Ovary (tissue), 9 donors: Measurements from ENCODE around the gene GPR158. TPM values are rescaled to one million over a fixed set of nuclear protein-coding genes. Genes with fewer than 3 reads are reported as not detected.

Experiments
- DNase-seq, 5 donors: peaks; one replicate each; pipeline ENCODE4 v3.0.0-alpha.2; 2019 to 2020
- H3K27ac ChIP-seq, 2 donors: fragments of 200-600 bp; one replicate each; pipeline versions ENCODE4 v1.5.1 to v1.8.0; 2019 to 2022
- H3K27me3 ChIP-seq: fragments of 200-600 bp; one replicate; pipeline ENCODE4 v1.8.0; 2022
- H3K36me3 ChIP-seq: fragments of 200-600 bp; sonication (generic); one replicate; pipeline ENCODE4 v1.5.1; 2019
- H3K4me1 ChIP-seq: one replicate; pipeline ENCODE4 v1.8.1; 2013; ENCODE audit warnings: mild to moderate bottlenecking, moderate library complexity; ENCODE audit not compliant: insufficient read depth
- H3K4me3 ChIP-seq: fragments of 200-600 bp; sonication (generic); one replicate; pipeline ENCODE4 v1.5.1; 2017
- H3K9me3 ChIP-seq, 2 donors: fragments of 200-600 bp in 1 of 2; sonication (generic) in 1 of 2; one replicate each; pipeline versions ENCODE4 v1.5.1 to v1.8.1; 2013 to 2019; ENCODE audit warnings: mild to moderate bottlenecking in 1 of 2, moderate library complexity in 1 of 2
- CTCF ChIP-seq, 3 donors: fragments of 450-650 bp in 2 of 3; fragments of 200-600 bp in 1 of 3; IDR thresholded peaks; one replicate each; pipeline versions ENCODE4 v1.5.1 to v1.8.0; 2016 to 2022; ENCODE audit warnings: antibody characterized with exemption in 3 of 3, mild to moderate bottlenecking in 1 of 3
- EP300 ChIP-seq: sonication (generic); formaldehyde crosslinking; IDR thresholded peaks from one replicate; pipeline ENCODE4 v1.6.1; 2017; ENCODE audit warnings: antibody characterized with exemption
- POLR2A ChIP-seq: fragments of 450-650 bp; IDR thresholded peaks from one replicate; pipeline ENCODE4 v1.6.1; 2017; ENCODE audit warnings: antibody characterized with exemption, mild to moderate bottlenecking, moderate library complexity
- WGBS, 3 donors: extraction: QIAGEN DNeasy Blood & Tissue Kit in 1 of 3; methylation state at CpG; one replicate each; pipeline versions ENCODE4 v1.1.5 to v1.1.7; 2013 to 2017; 5-methylcytosine and 5-hydroxymethylcytosine counted together
- intact Hi-C, 4 donors: fragments of 100-400 bp; cut with DNase I; formaldehyde crosslinking; loops; one replicate each; pipeline versions ENCODE4 v1.11.0 to v1.15.1; 2022 to 2023
- polyA plus RNA-seq, 2 donors: library from polyadenylated mRNA; stranded (reverse); fragments of 200-250 nt in 1 of 2; fragments of 350-450 nt in 1 of 2; fragmentation: Illumina TruSeq in 1 of 2; extraction: RNeasy Lipid Tissue Mini Kit (QIAGEN cat#74804) in 1 of 2; gene quantifications; one replicate each; pipeline ENCODE4 v1.2.3, GENCODE V29; 2013 to 2014
- total RNA-seq, 7 donors: library from RNA; depleted of rRNA in 2 of 7; stranded (reverse); fragments of >200 nt in 2 of 7; fragmentation: NEBNext Ultra II Directional in 3 of 7; extraction: Animal tissue kit (Norgen Biotek cat#: 25700) in 3 of 7; gene quantifications; one replicate each; pipeline versions ENCODE4 v1.1.0 to v1.2.4, GENCODE V29; 2016 to 2023
- donor health status: DM: no; HTN: no; CAD: no; lungs with moderate emphysema.
- donor health status: DM: no; HTN: no; CAD: no.
- donor health status: Bipolar disorder and iron deficiency.
- donor health status: DM: yes; HTN: yes; CAD: no.
- donor health status: DM: no; HTN: no; CAD: no.
- donor health status: DM: yes; HTN: yes; CAD: no.

The GPR158 gene
- total and polyA plus RNA-seq, 9 donors: 0.10 to 0.47 (median 0.17) TPM; not detected in 1

GRCh38 chr10:25530306-25530705 is 355.5 kb downstream of the GPR158 start:
- no peaks in the 10 kb centered on the region for H3K4me1 ChIP-seq
- no peak overlapping the region for H3K27ac ChIP-seq
- no peak for TF ChIP-seq EP300
- TF ChIP-seq CTCF (IDR thresholded peaks at IDR 0.05): no peak
- TF ChIP-seq POLR2A: no peak
- no peak overlapping the region for H3K4me3 ChIP-seq
- H3K36me3 ChIP-seq: no peaks in the 10 kb centered on the region
- no peaks in the 10 kb centered on the region for H3K9me3 ChIP-seq
- DNase-seq: no peak
- intact Hi-C loops: no loop called here
- WGBS, 3 donors: 68 to 77% (median 75%) methylated on average over 7 of the region's 7 CpGs
- H3K27me3 ChIP-seq: no peaks in the 10 kb centered on the region

- Histone ChIP-seq H3K4me3 (no peak overlapping the region), H3K27me3 (no peaks in the 10 kb centered on the region), H3K9me3 (no peaks in the 10 kb centered on the region), H3K4me1 (no peaks in the 10 kb centered on the region), H3K27ac (no peak overlapping the region), H3K36me3 (no peaks in the 10 kb centered on the region)
- intact Hi-C loops: no loop called here
- WGBS, 3 donors: 21 to 29% (median 29%) methylated on average over 5 of the region's 5 CpGs
- no peak for DNase-seq
- TF ChIP-seq POLR2A: no peak
- TF ChIP-seq EP300: no peak
- TF ChIP-seq CTCF (IDR thresholded peaks at IDR 0.05): no peak
These were observed 356.8 kb downstream of the GPR158 start for GRCh38 chr10:25531457-25532061.

- Histone ChIP-seq H3K27ac (no peak overlapping the region), H3K36me3 (no peaks in the 10 kb centered on the region), H3K27me3 (no peaks in the 10 kb centered on the region), H3K4me3 (no peak overlapping the region), H3K4me1 (no peaks in the 10 kb centered on the region), H3K9me3 (no peaks in the 10 kb centered on the region)
- WGBS, 3 donors: 48 to 58% (median 57%) methylated on average over 3 of the region's 3 CpGs
- no peak for TF ChIP-seq EP300
- no peak for TF ChIP-seq CTCF (IDR thresholded peaks at IDR 0.05)
- no peak for TF ChIP-seq POLR2A
- DNase-seq: no peak
- intact Hi-C loops: no loop called here
These were observed 357.4 kb downstream of the GPR158 start for GRCh38 chr10:25532213-25532612.

GRCh38 chr10:25536027-25536426 is 361.2 kb downstream of the GPR158 start:
- no peak for DNase-seq
- TF ChIP-seq EP300 (no peak), CTCF (IDR thresholded peaks at IDR 0.05) (no peak), POLR2A (no peak)
- intact Hi-C loops: no loop called here

More at GRCh38 chr10:25536027-25536426, 361.2 kb downstream of the GPR158 start:
- no peak overlapping the region for H3K4me3 ChIP-seq
- H3K36me3 ChIP-seq: no peaks in the 10 kb centered on the region
- H3K27me3 ChIP-seq: no peaks in the 10 kb centered on the region
- no peaks in the 10 kb centered on the region for H3K4me1 ChIP-seq
- no peak overlapping the region for H3K27ac ChIP-seq
- no peaks in the 10 kb centered on the region for H3K9me3 ChIP-seq
